ENCODE data around the gene ABTB2.

ABTB2 gene

DNA sequence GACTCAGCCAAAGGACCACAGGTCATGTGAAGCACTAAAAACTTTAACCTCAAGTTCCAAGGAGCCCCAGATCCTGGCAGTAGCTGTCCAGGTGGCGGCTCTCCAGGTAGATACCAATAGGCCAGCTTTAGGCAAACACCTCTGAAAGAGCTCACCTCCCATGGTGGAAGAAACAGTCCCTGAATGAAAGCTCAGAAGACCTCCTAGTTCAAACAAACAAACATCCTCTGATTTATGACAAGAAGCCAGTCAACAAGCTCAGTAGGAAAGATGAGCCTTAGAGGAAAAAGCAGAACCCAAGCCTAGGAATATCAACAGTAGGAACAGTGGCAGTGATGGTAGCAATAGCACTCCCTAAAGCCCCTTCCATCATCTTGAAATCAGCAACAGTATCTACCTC lies 17.2 kb downstream of the ABTB2 start:
- DNase-seq = no peak

DNA sequence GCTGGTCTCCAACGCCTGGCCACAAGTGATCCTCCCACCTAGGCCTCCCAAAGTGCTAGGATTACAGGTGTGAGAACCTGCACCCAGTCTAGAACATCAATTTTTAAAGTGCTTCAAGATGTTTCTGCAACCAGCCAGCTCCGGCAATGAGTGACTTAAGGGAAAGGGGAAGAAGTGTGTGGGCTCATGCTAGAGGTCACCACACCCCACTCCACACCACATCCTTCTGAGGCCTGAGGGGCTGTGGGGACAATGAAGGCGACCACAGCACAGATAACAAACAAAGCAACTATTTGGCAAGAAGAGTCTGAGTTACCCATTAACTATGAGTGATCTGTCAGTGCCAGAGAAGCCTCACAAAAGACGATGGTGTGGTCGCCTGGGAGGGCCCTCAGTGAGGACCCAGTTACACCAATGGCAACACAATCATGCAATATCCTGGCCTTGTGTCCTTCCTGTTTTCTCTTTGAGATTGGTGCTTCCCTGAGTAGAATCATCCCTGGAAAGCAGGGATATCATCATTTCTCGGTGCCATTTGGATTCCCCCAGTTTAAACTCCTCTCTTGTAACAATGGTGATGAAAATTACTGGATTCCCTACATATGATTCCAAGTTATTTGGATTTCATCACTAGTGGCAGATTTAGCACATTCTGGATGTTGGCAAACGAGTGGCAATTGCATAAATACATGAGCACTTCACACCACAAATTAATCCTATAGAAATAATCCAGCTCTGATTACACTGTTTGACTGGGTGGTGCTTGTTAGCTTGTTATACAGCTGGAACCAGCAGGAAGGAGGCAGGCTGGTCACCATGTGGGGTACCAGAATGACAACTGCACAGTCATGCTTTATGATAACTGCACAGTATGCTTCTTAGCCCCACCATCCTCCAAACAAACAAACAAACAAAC lies 18.4 kb downstream of the ABTB2 start:
- DNase-seq = no peak

DNA sequence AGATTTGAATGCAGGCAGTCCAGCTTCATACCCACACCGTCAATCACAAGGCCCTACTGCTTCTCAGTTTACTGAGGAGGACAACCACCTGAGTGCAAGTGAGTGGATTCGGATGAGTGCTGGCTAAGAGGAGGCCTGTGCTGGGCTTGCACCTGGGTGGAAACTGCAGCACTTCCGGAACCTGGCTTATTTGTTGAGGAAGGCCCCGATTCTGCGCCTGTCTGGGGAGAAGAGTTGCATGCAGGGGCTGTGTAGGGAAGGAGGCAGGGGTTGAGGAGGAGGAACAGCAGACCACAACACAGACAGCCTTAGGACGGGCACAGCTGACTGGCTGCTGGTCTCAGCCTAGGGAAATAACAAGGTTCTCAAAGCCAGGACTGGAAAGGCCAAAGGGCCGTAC lies 20.8 kb downstream of the ABTB2 start:
- DNase-seq = no peak

GRCh38 chr11:34335801-34336200 lies 22.0 kb downstream of the ABTB2 start:
- no peak for DNase-seq

DNA sequence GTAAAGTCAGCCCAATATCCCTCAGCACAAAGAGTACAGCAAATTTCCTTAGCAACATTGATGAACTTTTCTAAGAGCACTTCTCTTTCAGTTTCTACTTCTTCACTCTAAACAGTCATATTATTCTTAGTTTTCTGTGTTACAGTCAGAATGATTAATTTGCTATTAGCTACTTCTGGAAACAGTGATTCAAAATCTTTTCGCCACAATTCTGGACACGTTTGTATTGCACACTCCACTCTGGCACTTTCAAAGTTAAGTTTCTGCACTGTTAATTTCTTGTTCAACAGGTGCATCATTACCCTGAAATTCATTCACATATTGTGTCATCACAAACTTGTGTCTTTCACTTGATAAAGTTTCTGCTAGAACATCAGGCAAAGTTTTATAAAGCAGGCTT lies 22.5 kb downstream of the ABTB2 start:
- DNase-seq = no peak

- no peak for DNase-seq
Measured at GRCh38 chr11:34333787-34334186, 24.0 kb downstream of the ABTB2 start.

DNA sequence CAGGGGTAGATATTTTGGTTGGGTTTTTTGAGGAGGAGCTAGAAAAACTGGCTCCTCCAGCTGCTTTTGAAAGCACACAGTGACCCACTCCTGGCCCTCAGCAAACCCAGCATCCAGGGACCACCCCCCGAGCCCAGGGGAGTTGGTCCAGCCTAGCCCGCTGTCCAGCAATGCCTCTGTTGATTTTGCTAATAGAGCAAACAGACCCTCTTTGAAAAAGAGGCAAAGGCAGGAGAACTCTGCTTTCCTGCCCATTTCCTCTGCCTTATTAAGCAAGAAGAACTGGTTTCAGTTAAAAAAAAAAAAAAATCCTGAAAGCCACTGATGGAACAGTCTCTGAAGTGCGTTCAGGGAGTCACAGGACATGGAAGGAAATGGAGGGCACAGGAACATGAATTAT lies 25.3 kb downstream of the ABTB2 start:
- no peak for DNase-seq

DNA sequence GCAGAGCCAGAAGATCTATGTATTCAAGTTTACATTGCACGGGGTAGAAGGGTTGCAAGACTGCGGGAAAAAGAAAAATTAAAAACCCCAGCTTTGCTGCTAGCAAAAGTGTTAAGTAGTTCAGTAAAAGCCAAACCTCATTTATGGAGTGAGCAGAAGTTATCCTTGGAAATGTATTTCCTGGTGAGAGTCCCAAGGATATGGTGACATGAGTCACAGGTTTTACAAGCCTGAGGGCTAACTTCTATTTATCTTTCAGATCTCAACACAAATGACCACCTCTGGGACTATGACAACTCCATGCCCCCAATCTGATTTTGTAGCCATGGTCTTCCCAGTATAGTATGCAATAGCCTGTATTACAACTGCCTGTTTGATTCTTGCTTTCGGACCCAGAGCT lies 26.1 kb downstream of the ABTB2 start:
- no peak for DNase-seq

GRCh38 chr11:34331329-34331728 lies 26.5 kb downstream of the ABTB2 start:
- DNase-seq = no peak

DNA sequence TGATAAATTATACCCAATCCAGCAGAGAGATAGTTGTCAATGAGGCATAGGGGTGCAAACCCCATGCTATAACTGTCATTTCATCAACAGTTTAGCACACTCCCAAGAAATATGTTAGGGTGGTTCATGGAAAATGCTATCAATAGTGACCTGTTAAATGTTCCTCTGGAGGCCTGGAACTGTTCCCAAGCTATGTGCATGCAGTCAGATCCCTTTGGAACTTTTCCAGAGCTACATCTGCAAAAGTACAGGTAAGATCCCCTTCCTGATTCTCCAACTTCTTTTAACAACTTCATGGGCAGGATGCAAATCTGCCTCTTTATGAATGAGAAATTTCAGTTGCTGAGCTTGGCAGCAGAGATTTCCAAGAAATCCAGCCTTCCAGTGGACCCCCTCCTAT lies 27.2 kb downstream of the ABTB2 start:
- DNase-seq = no peak

GRCh38 chr11:34329876-34330275 lies 27.9 kb downstream of the ABTB2 start:
- no peak for DNase-seq

GRCh38 chr11:34328632-34328910 lies 29.2 kb downstream of the ABTB2 start:
- no peak for DNase-seq

DNA sequence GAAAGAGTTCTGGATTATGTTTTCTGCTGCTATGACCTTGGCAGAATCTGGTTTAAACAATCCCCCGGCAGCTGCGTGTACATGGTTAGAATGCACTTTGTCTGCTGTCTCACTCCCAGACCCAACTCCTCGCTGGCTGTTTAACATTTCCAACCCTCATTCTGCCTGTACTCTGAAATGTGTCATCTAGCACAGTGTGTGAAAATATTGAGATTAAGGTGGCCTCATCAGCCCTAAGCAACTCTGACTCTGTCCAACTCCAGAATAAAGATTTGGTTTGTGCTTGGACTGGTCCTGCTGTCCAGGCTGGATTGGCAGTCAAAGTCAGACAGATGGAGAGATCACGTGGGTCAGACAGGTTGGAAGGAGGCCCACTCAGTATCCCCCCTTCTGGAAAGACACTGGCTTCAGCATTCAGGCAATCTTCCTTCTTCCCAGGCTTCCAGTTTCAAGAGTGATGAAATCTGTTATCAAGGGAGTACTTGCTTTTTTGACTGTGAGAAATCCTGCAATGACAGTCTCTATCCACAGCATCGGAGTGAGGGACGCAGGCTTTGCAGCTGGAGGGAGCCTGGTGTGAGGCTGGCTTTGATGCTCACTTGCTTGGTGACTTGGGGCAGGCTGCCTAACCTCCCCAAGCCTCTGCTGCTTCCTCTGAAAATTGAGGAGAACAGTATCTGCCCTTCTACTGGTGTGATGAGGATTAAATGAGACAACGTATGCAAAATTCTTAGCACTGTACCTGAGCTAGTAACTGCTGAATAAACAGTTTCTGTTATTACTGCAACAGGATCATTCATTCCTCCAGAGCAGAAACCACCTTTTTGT lies 29.8 kb downstream of the ABTB2 start:
- no peak for DNase-seq

- DNase-seq = no peak
Measured at GRCh38 chr11:34324466-34324865, 33.3 kb downstream of the ABTB2 start.

GRCh38 chr11:34323601-34324000 lies 34.2 kb downstream of the ABTB2 start:
- no peak for DNase-seq

DNA sequence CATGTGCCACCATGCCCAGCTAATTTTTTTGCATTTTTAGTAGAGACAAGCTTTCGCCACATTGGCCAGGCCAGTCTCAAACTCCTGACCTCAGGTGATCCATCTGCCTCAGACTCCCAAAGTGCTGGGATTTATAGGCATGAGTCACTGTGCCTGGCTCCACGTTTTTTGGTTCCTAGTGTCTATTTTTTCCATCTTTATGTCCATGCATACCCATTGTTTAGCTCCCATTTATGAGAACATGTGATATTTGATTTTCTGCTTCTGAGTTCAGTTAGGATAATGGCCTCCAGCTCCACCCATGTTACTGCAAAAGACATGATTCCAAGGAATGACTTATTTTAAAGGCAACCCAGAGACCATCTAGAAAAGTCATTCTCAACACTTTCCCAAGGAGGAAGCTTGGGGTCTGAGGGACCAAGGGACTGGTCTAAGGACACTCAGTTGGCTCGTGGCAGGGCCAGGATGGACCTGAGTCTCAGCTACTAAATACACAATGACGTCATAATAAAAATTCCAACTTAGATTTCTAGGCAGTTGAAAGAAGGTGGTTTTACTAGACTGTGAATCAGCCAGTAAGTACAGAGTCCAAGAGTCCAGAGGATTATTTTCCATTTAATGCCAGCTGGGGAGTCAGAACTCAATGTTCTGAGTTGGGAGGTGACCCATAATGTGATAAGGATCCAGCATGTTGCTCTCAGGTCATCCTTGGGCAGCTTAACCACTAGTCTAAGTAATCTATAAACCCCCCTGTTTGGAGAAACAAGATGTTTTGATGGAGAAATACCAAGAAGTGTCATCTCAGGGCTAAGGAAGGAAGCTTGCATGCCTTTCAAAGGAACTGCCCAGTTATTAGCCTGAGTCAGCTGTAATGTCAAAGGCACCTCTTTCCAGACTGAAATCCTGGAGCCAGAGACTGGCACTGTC lies 39.4 kb downstream of the ABTB2 start:
- no peak for DNase-seq

GRCh38 chr11:34317666-34318065 lies 40.1 kb downstream of the ABTB2 start:
- DNase-seq = no peak

DNA sequence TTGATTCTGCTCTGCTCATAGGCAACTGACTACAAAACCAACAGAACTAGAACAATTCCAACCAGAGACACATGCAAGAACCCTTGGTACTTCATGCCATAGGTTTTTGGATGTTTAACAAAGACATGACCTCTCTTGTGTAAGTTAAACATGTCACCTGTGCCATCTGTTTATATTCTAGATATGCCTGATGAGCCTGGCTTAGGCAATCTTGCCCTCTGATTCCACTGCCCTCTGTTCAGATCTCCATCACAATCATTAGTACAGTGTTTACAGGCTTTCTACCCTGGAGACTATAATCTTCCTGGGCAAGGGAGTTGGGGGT lies 40.8 kb downstream of the ABTB2 start:
- no peak for DNase-seq

GRCh38 chr11:34316347-34317035 lies 41.3 kb downstream of the ABTB2 start:
- no peak for DNase-seq

DNA sequence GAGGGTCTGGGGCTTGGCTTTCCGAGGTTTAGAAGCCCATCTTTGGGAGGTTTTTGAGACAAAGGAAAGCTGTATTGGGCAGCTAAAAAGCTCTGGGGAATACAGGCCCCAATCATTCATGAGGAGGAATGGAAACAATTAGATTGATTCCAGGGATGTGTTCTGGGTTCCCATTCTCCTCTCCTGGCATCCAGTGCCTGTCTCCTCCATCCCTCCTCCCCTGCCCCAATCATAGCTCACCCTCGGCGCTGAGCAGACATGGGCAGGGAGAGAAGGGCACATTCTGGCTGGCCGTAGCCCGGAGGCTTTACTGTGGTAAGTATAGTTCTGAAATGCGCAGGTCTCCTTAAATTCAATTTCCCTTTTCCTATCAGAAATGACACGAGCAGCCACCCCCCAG lies 42.4 kb downstream of the ABTB2 start:
- no peak for DNase-seq

GRCh38 chr11:34314936-34315335 lies 42.9 kb downstream of the ABTB2 start:
- no peak for DNase-seq

DNA sequence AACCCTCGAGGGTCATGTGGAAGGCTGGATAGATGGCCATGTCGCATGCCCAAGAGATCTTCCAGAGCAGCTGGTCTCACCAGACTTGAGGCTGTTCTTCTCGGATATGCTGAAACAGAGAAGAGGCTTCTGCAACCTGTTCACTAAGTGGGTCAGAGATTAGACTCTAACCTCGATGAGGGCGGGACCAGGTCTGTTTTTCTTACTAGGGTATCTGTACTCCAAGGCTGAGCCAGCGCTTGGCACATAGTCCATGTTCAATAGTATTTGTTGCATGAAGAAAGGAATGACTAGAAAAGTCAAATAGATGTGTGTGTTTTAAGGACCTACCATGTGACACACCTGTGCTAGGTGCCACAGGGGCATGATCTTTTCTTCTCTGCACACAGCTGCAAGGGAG lies 43.6 kb downstream of the ABTB2 start:
- DNase-seq = no peak

GRCh38 chr11:34313099-34313517 lies 44.7 kb downstream of the ABTB2 start:
- peak in 1 of 2 donors; percentile 6 for DNase-seq
